HL-60 (cell line): ENCODE measurements around the gene MAPK9.

ENCODE experiments used
- DNase-seq, 2 experiments: peaks; one replicate each; pipeline ENCODE4 v3.0.0-alpha.2; 2010 to 2020; ENCODE audit warnings: low read depth in 1 of 2, low spot score in 1 of 2
- H3K27ac ChIP-seq: fragments of 250-450 bp; sonication (Bioruptor Pico); replicated peaks from 2 replicates; pipeline ENCODE4 v1.5.1; 2020; ENCODE audit warnings: mild to moderate bottlenecking, moderate library complexity
- H3K27me3 ChIP-seq: fragments of 250-450 bp; sonication (Bioruptor Pico); 2 replicates; pipeline ENCODE4 v1.5.1; 2021; ENCODE audit warnings: mild to moderate bottlenecking, moderate library complexity; ENCODE audit not compliant: insufficient read depth, poor library complexity, severe bottlenecking
- H3K4me3 ChIP-seq: replicated peaks from 2 replicates; pipeline ENCODE4 v1.5.1; 2011; ENCODE audit warnings: mild to moderate bottlenecking, control low read depth, low read length; ENCODE audit not compliant: insufficient read depth
- GABPA ChIP-seq: IDR thresholded peaks from 2 replicates; pipeline ENCODE4 v1.6.1; 2012; ENCODE audit warnings: low read depth
- POLR2AphosphoS5 ChIP-seq: IDR thresholded peaks from 2 replicates; pipeline ENCODE4 v1.6.1; 2012; ENCODE audit warnings: low read depth
- REST ChIP-seq: IDR thresholded peaks from 2 replicates; pipeline ENCODE4 v1.6.1; 2012; ENCODE audit warnings: low read depth; ENCODE audit not compliant: insufficient replicate concordance
- SPI1 ChIP-seq: IDR thresholded peaks from 2 replicates; pipeline ENCODE4 v1.6.1; 2012; ENCODE audit warnings: low read depth, mild to moderate bottlenecking, borderline replicate concordance
- TF ChIP-seq, protein P1 (sequence below): IDR thresholded peaks from one replicate; pipeline ENCODE4 v1.5.1; 2011; ENCODE audit warnings: low read length, control low read depth, inconsistent platforms; ENCODE audit not compliant: insufficient read depth

Gene MAPK9

DNA sequence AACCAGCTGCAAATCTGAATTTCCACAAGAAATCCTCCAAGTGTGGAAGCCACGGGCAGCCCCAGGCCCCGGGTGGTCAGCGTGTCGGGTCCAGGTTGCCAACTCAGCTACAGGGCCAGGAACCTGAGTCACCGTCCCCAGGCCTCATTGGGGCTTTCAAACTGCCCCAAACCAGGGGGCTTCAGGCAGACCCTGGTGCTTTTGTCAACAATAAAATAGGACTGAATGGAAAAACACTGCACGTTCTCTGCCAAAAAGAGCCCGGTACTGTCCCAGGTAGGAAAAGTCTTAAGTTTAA lies 37.2 kb upstream of the MAPK9 start:
- Histone ChIP-seq H3K4me3 (no peak overlapping the region), H3K27ac (no peak overlapping the region), H3K27me3 (no peaks in the 10 kb centered on the region)
- no peak for DNase-seq
- TF ChIP-seq GABPA (no peak), REST (no peak)

GRCh38 chr5:180328296-180329137 lies 36.6 kb upstream of the MAPK9 start:
- peak; percentile 44 to 82 for DNase-seq
- TF ChIP-seq, protein P1, sequence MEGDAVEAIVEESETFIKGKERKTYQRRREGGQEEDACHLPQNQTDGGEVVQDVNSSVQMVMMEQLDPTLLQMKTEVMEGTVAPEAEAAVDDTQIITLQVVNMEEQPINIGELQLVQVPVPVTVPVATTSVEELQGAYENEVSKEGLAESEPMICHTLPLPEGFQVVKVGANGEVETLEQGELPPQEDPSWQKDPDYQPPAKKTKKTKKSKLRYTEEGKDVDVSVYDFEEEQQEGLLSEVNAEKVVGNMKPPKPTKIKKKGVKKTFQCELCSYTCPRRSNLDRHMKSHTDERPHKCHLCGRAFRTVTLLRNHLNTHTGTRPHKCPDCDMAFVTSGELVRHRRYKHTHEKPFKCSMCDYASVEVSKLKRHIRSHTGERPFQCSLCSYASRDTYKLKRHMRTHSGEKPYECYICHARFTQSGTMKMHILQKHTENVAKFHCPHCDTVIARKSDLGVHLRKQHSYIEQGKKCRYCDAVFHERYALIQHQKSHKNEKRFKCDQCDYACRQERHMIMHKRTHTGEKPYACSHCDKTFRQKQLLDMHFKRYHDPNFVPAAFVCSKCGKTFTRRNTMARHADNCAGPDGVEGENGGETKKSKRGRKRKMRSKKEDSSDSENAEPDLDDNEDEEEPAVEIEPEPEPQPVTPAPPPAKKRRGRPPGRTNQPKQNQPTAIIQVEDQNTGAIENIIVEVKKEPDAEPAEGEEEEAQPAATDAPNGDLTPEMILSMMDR, result peak; percentile 77
- TF ChIP-seq REST (no peak), SPI1 (peak; percentile 17; the same call in 1 of the 2 replicates), GABPA (no peak), POLR2AphosphoS5 (no peak)
- Histone ChIP-seq H3K27ac (no peak overlapping the region), H3K27me3 (no peaks in the 10 kb centered on the region), H3K4me3 (no peak overlapping the region)

DNA sequence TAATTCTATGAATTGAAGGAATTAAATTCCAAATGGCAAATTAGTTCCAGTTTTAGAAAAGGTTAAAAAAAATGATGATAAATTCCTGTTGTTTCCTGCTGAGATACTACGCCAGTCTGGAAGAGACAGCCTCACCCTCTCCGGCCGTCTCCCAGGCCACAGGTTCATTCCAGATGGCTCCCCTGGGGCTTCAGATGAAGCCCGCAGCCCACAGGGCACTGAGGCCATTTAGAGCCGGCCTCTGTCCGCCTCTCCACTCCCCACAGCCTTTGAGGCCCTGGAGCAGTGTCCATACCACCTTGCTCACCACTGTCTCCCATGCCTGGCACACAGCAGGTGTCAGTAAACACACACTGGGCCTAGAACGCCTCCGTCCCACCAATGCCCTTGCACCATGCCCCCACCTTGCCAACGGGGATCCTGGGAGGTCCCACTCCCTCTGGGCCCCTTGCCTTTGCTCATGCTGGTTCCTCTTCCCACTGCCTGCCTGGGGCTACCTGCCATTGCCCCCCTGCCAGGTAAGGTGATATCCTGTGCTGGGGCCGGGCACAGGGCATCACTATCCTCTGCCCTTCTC lies 35.2 kb upstream of the MAPK9 start:
- no peak for DNase-seq
- H3K27me3 ChIP-seq, result no peaks in the 10 kb centered on the region
- no peak overlapping the region for H3K4me3 ChIP-seq
- no peak for TF ChIP-seq SPI1
- no peak for TF ChIP-seq REST
- no peak for TF ChIP-seq POLR2AphosphoS5
- no peak for TF ChIP-seq GABPA
- TF ChIP-seq, protein P1, result no peak
- no peak overlapping the region for H3K27ac ChIP-seq
